NCI-H2107 treated with DMSO at 0.1 percent for 48 hours (cell line): ENCODE data around the gene CLIC5.

Experiments
- DNase-seq: peaks from one replicate; lab custom pipeline; 2025; ENCODE audit not compliant: unreplicated experiment; lab: John Stamatoyannopoulos, UW

CLIC5 gene

DNA sequence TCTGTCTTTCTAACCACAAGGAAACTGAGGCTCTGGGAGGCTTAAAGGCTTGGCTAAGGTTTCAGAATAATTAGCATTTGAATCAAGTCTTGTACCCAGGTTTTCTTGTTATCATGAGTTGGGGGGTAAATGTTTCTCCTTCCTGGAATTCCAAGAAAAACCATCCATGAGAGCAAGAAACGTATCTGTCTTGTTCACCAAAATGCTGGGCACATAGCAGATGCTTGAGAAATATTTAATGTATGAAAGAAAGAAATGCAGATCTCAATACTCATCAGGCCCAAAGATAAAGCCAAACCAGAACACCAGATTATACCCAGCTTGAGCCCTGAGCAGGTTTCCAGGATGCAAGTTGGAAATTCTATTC is 164.6 kb downstream of the CLIC5 start:
- no peak for DNase-seq

DNA sequence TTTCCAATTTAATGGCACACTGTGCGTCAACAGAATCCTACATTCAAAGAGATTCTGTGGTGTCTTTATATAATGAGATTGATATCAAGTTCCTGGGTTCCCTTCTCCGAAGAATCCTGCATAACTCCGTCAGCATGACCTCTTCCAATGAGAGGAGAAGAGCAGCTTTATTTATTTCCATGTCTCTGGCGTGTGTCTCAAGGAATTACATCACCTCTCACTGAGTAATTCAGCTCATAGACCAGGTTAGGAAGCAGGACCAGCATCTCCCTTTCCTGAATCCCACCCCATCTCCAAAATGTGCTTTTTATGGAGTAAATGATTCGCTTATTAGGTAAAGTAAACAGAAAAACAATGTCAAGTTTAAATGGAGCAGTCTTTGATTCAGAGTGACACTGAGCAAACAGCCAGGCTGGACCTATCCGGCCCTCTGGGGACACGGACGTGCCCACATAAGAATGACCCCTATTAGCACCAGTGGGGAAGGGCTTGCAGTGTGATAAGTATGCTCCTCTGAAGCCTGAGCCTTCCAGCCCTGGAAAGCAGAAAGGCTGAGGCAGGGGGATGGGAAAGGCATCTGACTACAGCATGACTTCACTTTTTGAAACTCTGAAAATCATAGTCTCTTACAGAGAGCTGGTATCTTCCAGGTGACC is 165.2 kb downstream of the CLIC5 start:
- DNase-seq: no peak

DNA sequence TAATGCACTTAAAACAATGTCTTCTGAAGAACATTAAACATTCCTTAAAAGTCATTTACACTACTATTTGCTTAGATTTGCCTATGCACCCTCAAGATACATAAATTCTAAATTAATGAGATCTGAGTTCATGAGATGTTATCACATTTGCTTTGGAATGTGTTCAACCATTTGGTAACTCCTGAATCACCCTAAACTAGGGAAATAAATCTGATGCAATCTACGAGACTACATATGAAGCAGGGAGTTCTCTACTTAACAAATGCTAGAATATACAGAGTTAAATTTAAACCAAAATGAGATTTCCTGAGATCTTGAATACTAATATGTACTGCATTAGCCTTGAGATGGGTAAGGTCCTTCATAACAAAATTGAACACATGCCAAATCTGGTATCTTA is 170.1 kb downstream of the CLIC5 start:
- no peak for DNase-seq

DNA sequence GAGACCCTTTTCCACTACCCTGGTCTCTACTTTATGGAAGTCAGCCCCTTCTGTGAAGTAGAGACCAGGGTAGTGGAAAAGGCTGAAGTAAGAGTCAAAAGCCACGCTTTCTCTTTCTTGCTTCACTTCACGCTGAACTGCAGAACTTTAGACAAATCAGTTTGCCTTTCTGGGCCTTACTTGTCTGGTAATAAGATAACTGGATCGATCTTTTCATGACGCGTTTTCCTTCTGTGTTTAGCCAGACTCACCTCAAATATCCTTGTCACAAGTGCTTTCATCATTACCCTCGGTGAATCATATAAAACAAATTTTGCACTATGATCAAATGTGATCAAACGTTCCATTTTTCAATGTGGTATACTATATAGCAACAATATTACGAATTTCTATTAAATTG is 170.7 kb downstream of the CLIC5 start:
- no peak for DNase-seq

DNA sequence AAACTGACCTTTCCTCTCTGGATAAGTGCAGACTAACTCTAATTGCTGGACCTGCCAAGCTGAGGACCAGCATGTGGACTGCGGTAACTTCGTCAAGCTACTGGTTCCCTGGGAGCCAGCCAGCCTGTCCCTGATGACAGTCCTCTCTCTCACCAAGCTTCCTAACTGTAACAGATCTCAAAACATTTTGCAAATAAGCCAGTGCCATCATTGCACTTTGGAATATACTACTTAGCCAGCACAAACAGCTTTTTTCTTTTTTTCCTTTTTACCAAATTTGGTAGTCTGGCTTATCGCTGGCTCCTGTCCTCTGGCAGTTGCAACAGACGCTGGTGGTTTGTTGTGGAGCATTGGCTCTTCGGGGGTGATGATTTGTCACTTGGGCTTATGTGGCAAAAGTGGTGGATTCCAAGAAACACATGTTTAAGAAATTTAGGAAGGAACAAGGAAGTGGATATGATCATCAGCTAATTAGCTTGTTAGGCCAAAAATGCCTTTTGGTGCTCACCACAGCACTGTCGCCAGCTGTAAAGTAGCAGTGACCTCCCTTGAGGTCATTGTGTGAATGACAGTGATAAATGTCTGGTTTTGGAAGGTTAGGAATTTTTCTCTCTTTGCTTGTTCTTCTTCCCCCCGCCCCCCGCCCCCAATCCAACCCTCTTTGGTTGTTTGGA is 171.7 kb downstream of the CLIC5 start:
- no peak for DNase-seq

DNA sequence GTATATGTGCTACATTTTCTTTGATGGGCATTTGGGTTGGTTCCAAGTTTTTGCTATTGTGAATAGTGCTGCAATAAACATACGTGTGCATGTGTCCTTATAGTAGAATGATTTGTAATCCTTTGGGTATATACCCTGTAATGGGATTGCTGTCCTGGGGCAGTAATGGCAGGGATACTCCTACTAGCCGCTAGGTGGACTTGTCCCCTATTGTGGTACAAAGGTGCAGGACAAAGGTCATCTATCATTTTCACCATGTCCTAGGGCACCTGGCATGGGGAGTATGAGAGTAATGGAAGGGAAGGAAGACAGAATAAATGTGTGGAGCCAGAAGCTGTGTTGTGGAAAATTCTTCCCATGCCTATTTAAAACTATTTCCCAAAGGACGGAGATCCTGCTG is 174.6 kb downstream of the CLIC5 start:
- DNase-seq: no peak

DNA sequence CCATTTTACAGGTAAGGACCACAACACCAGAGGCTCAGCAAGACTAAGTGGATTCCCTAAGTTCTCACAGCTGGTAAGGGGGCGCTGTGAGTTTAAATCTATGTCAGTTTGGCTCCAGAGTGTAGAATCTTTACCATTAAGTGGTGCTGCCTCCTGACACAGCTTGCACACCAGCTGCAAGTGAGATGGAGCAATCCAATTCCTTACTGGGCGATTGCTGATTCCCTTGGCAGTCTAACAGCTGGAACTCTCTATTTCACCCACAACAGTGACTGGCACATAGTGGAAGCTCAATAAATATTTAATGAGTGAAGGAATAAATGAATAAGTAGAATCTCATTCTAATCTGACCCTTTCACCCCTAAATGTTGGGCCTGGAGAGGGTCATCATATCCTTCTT is 176.7 kb downstream of the CLIC5 start:
- DNase-seq: no peak

DNA sequence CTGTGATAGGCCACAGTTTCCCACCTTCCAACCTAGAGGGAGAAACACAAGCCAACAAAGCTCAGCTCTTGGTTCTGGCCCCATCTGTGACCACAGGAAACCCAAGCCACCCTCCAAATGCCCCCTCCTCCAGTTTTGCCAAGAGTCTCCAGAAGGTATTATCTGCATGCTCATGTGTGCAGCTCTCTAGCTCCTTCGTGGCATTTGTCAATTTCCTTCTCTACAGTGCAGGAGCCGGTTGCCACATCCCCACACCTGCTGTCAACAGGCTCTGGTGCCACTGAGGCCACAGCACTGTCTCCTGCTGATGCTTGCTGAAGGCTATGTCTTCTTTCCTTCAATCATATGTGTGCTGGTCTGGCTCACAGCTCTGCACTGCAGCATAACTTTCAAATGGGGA is 177.2 kb downstream of the CLIC5 start:
- DNase-seq: no peak

DNA sequence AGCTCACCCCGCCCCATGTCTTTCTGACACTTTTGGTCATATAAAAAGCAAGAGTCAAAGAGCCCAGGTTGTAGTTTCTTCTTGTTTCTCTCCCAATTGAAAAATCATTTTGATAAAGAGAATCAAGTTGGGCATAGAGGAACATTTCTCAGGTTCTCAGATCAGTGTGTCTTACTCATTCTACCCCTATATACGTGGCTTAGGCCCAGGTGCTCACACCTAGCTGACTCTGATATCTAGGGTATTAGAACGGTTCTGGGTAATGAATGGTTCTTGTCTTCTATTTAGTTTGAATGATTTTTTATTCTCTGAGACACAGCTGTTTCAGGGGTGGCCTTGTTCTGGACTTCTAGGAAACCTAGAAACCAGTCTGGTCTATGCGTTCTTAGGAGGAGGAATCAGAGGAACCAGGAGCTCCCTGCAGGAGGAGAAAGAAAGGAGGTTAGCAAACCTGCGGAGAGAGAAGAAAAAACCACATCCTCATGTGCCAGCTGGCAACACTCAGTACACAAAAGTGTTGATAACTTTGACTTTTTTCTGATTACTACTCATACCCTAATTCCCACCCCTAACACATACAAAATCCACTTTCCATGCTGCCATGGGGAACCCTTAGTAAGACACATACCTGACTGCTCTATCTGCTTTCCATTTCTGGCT is 178.0 kb downstream of the CLIC5 start:
- DNase-seq: no peak

DNA sequence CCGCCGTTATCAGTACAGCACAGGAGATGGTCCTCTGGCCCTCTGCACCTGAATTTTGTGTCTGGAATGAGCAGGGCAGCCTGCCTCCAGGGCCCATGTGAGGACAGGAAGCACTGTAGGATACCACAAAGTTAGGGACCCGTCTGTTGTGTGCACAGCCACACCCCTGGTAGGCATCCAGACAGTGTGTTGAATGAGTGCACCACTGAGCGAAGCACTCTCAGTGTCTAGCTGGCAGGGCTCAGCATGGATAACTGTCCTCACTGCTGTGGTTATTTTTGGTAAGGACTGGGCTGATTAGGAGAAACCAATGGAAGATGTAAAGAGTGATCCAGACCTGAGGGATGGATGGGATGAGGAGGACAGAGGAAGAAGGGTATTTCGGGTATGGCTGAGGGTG is 178.7 kb downstream of the CLIC5 start:
- no peak for DNase-seq

DNA sequence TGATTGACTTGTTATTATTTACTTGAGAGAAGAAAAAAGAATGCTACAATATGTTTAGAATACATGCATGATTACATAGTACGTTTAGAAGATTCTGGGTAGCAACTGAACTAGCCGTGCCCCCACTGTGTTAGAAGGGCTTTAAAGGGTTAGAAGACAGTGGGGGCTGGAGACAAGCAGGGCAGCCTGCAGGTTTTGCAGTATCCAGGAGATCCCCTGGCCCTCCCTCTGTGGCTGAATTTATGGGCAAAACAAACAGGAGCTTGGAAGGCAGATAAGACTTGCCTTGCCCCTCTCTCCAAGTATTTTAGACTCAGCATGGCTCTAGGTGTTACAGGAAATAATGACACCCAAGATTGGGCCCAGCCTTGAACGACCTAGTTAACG is 179.2 kb downstream of the CLIC5 start:
- no peak for DNase-seq

DNA sequence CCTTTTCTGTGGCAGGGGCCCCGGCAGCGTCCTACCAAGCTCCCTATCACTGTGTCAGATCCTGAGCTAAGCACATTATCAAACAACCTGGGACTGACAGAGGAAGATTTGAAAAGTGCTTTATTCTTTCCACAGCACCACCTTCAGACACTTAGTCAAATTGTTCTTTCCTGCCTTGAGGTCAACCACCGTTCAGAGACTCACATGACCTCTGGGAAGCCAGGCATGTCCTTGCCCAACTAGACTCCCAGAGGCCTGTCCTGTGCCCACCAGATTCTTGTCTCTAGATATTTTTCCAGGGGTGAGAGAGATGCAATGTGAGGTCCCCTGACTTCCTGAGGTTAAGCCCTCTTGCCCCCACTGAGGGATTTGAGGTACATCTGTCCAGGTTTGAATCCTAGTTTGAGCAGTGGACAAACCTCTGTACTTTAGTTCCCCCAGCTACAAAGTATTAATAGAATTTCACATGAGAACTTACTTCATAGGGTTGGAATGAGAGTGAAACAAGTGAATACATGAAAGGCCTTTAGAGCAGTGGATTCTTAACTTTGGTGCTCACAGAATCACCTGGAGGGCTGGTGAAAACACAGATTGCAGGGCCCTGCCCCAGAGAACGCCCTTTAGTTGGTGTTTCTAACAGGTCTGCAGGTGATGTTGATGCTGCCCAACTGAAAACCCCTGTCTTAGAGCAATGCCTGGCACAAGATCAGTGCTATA is 179.8 kb downstream of the CLIC5 start:
- no peak for DNase-seq

DNA sequence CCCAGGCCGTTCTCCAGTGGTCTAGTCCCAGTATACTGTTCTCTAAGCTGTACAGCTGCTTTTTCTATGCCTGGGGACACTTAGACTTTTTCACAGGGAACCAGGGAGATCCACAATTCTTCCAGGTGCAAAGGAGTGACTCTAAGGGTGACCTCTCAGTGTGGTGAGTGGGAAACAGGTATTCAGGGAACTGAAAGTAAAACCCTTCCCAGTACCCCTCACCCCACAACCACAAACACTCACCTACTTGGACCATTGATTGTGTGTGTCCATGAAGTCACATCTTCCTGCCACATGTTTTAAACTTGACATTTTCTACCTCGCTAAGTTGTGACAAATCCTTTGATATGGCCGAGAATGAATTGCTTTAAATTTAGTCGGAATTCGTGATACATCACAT is 183.6 kb downstream of the CLIC5 start:
- DNase-seq: no peak
